Upper lobe of left lung (tissue), 6 donors: ENCODE data around the gene IL4R. TPM values are rescaled to one million over a fixed set of nuclear protein-coding genes. Genes with fewer than 3 reads are reported as not detected.

Experiments
- ATAC-seq, 2 donors: fragments of 200-7000 bp; cut with Tn5 transposase; one replicate each; pipeline ENCODE4 v1.9.1; 2022; ENCODE audit warnings: mild to moderate bottlenecking in 2 of 2, moderate library complexity in 2 of 2; ENCODE audit not compliant: low FRiP score in 2 of 2
- DNase-seq, 2 donors: peaks; one replicate each; pipeline ENCODE4 v3.0.0-alpha.2; 2019 to 2020
- H3K27ac ChIP-seq, 4 donors: fragments of 200-600 bp; sonication (generic); one replicate each; pipeline ENCODE4 v1.5.1; 2016 to 2019
- H3K27me3 ChIP-seq, 4 donors: fragments of 200-600 bp; sonication (generic); one replicate each; pipeline ENCODE4 v1.5.1; 2017 to 2019
- H3K36me3 ChIP-seq, 4 donors: fragments of 200-600 bp; sonication (generic); one replicate each; pipeline ENCODE4 v1.5.1; 2016 to 2019
- H3K4me1 ChIP-seq, 4 donors: fragments of 200-600 bp; sonication (generic); one replicate each; pipeline ENCODE4 v1.5.1; 2018 to 2019
- H3K4me3 ChIP-seq, 4 donors: fragments of 200-600 bp; sonication (generic); one replicate each; pipeline ENCODE4 v1.5.1; 2017 to 2019; ENCODE audit warnings: mild to moderate bottlenecking in 2 of 4, moderate library complexity in 1 of 4
- H3K9me3 ChIP-seq, 4 donors: fragments of 200-600 bp; sonication (generic); one replicate each; pipeline ENCODE4 v1.5.1; 2018 to 2019
- EP300 ChIP-seq, 4 donors: sonication (generic); formaldehyde crosslinking; IDR thresholded peaks; one replicate each; pipeline ENCODE4 v1.5.1; 2017; ENCODE audit warnings: antibody characterized with exemption in 4 of 4, control low read depth in 2 of 4
- POLR2A ChIP-seq, 4 donors: fragments of 450-650 bp; IDR thresholded peaks; one replicate each; pipeline ENCODE4 v1.5.1; 2016 to 2017; ENCODE audit warnings: antibody characterized with exemption in 4 of 4, mild to moderate bottlenecking in 2 of 4
- POLR2AphosphoS5 ChIP-seq, 2 donors: sonication (generic); formaldehyde crosslinking; IDR thresholded peaks; one replicate each; pipeline ENCODE4 v1.5.1; 2017; ENCODE audit warnings: antibody characterized with exemption in 2 of 2
- WGBS, 2 donors: methylation state at CpG; one replicate each; pipeline ENCODE4 v1.1.5; 2017 to 2018; 5-methylcytosine and 5-hydroxymethylcytosine counted together
- total RNA-seq, 6 donors: library from RNA; depleted of rRNA in 4 of 6; stranded (reverse); fragments of >200 nt in 4 of 6; gene quantifications; one replicate each; pipeline versions ENCODE4 v1.1.0 to v1.2.1, GENCODE V29; 2016 to 2021
- TF ChIP-seq, protein P1 (sequence below), 6 experiments: fragments of 450-650 bp in 4 of 6; fragments of 200-600 bp in 2 of 6; sonication (generic) in 2 of 6; IDR thresholded peaks; one replicate each; pipeline ENCODE4 v1.5.1; 2016 to 2019; ENCODE audit warnings: antibody characterized with exemption in 6 of 6
- donor health status: DM: no; HTN: no; CAD: no; lungs with moderate emphysema.
- donor health status: DM: no; HTN: yes; CAD: no; lungs with severe emphysema.

IL4R gene
- total RNA-seq, 6 donors from 2014 or later: 87.0 to 202 (median 153) TPM

DNA sequence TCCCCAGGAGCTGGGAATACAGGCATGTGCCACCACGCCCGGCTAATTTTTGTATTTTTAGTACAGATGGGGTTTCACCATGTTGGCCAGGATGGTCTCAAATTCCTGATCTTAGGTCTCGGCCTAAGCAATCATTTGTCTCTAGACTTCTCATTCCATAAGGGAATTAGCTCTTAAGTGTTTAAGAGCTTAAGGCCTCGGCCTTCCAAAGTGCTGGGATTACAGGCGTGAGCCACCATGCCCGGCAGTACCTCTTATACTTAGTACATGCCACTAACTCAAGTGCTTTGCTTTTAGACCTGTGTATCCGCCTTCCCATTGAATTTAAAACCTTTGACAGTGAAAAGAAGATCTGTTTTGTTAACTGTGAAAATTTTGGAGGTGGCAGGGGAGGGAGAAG, 71.6 kb downstream of the IL4R start:
- TF ChIP-seq, protein P1, sequence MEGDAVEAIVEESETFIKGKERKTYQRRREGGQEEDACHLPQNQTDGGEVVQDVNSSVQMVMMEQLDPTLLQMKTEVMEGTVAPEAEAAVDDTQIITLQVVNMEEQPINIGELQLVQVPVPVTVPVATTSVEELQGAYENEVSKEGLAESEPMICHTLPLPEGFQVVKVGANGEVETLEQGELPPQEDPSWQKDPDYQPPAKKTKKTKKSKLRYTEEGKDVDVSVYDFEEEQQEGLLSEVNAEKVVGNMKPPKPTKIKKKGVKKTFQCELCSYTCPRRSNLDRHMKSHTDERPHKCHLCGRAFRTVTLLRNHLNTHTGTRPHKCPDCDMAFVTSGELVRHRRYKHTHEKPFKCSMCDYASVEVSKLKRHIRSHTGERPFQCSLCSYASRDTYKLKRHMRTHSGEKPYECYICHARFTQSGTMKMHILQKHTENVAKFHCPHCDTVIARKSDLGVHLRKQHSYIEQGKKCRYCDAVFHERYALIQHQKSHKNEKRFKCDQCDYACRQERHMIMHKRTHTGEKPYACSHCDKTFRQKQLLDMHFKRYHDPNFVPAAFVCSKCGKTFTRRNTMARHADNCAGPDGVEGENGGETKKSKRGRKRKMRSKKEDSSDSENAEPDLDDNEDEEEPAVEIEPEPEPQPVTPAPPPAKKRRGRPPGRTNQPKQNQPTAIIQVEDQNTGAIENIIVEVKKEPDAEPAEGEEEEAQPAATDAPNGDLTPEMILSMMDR (IDR thresholded peaks at IDR 0.05): no peak
- TF ChIP-seq EP300 (IDR thresholded peaks at IDR 0.05) (no peak), POLR2A (IDR thresholded peaks at IDR 0.05) (no peak), POLR2AphosphoS5 (IDR thresholded peaks at IDR 0.05) (no peak)
- peaks cover 0 to 6% (median 0%) of the 10 kb centered on the region in 4 donors for H3K9me3 ChIP-seq
- H3K4me3 ChIP-seq: no peak overlapping the region
- WGBS, 2 donors: 86 to 94% methylated on average over 7 of the region's 7 CpGs
- no peaks in the 10 kb centered on the region for H3K4me1 ChIP-seq
- DNase-seq: no peak
- H3K27ac ChIP-seq: no peak overlapping the region
- ATAC-seq: no peak
- no peaks in the 10 kb centered on the region for H3K27me3 ChIP-seq
- H3K36me3 ChIP-seq: no peaks in the 10 kb centered on the region

DNA sequence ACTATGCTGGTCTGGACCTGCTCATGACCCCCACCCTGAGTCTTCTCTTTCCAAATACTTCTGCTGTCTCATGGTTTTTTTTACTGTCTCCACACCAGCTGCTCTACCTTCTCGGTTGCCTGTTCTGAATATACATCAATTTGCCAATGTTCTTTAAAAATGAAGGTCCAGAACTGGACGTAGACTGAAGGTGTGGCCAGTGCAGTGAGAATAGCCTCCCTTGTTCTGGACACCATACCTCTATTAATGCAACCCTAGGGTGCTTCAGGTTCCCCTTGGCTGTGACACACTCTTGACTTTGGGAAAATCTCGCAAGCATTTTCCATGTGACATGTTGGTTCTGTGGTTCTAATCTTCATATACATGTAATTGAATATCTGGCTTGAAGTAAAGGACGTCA, 72.9 kb downstream of the IL4R start:
- no peaks in the 10 kb centered on the region for H3K4me1 ChIP-seq
- H3K4me3 ChIP-seq: no peak overlapping the region
- 81 to 83% methylated on average over 4 of the region's 4 CpGs for WGBS, 2 donors
- H3K36me3 ChIP-seq: no peaks in the 10 kb centered on the region
- H3K27ac ChIP-seq: no peak overlapping the region
- no peaks in the 10 kb centered on the region for H3K27me3 ChIP-seq
- H3K9me3 ChIP-seq: peaks cover 0 to 6% (median 0%) of the 10 kb centered on the region in 4 donors
- TF ChIP-seq POLR2A (IDR thresholded peaks at IDR 0.05) (no peak), EP300 (IDR thresholded peaks at IDR 0.05) (no peak)
- no peak for ATAC-seq
- DNase-seq: no peak

GRCh38 chr16:27387724-27388123, 74.0 kb downstream of the IL4R start:
- H3K4me3 ChIP-seq: no peak overlapping the region
- ATAC-seq: no peak
- no peaks in the 10 kb centered on the region for H3K4me1 ChIP-seq
- TF ChIP-seq EP300 (IDR thresholded peaks at IDR 0.05) (no peak), POLR2AphosphoS5 (IDR thresholded peaks at IDR 0.05) (no peak), POLR2A (IDR thresholded peaks at IDR 0.05) (no peak)
- TF ChIP-seq, protein P1 (IDR thresholded peaks at IDR 0.05): no peak
- no peak for DNase-seq
- peaks cover 2 to 8% (median 5%) of the 10 kb centered on the region in 4 donors for H3K9me3 ChIP-seq
- WGBS, 2 donors: 89 to 96% methylated on average over 1 of the region's 1 CpG
- H3K27ac ChIP-seq: no peak overlapping the region
- no peaks in the 10 kb centered on the region for H3K27me3 ChIP-seq
- no peaks in the 10 kb centered on the region for H3K36me3 ChIP-seq

DNA sequence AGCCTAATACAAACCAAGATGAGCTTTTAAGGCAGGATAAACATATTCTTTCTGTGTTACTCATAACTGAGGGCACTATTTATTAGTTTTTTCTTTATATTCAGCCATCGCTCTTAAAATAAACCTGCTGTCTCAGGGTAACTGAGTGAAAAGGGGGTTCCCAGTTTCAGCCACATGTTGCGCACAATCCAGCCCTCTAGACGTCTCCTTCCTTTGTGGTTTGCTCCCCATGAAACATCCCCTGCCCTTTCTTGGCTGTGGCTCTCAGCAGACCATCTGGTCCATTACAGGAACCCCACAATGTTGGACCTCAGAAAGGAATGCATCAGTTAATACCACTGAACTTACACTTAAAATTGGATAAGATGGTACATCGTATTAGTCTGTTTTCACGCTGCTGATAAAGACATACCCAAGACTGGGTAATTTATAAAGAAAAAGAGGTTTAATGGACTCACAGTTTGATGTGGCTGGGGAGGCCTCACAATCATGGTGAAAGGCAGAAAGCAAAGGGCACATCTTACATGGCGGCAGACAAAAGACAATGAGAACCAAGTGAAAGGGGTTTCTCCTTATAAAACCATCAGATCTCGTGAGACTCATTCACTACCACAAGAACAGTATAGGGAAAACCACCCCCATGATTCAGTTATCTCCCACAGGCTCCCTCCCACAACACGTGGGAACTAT, 75.6 kb downstream of the IL4R start:
- no peaks in the 10 kb centered on the region for H3K4me1 ChIP-seq
- TF ChIP-seq POLR2A (IDR thresholded peaks at IDR 0.05): no peak
- TF ChIP-seq POLR2AphosphoS5 (IDR thresholded peaks at IDR 0.05): no peak
- TF ChIP-seq EP300 (IDR thresholded peaks at IDR 0.05): no peak
- TF ChIP-seq, protein P1 (IDR thresholded peaks at IDR 0.05): no peak
- WGBS, 2 donors: 83 to 85% methylated on average over 8 of the region's 8 CpGs
- H3K9me3 ChIP-seq: peaks cover 3 to 9% (median 7%) of the 10 kb centered on the region in 4 donors
- no peak overlapping the region for H3K27ac ChIP-seq
- no peak overlapping the region for H3K4me3 ChIP-seq
- ATAC-seq (no peak), DNase-seq (no peak)
- H3K27me3 ChIP-seq: no peaks in the 10 kb centered on the region
- H3K36me3 ChIP-seq: no peaks in the 10 kb centered on the region

DNA sequence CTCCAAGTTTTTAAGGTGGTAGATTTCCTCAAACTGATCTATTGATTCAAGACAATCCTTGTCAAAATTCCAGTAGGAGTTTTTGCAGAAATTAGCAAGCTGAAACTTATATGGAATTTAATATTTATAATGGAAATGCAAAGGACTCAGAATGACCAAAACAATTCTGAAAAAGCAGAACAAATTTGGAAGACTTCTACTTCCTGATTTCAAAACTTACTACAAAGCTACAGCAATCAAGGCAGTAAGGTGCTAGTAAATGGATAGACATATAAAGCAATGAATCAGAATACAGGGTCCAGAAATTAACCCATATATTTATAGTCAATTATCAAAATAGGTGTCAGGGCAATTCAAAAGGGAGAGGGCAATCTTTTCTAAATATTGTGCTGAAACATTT, 76.4 kb downstream of the IL4R start:
- no peak overlapping the region for H3K4me3 ChIP-seq
- TF ChIP-seq POLR2A (IDR thresholded peaks at IDR 0.05): no peak
- TF ChIP-seq, protein P1 (IDR thresholded peaks at IDR 0.05): no peak
- no peak for TF ChIP-seq POLR2AphosphoS5 (IDR thresholded peaks at IDR 0.05)
- TF ChIP-seq EP300 (IDR thresholded peaks at IDR 0.05): no peak
- H3K36me3 ChIP-seq: no peaks in the 10 kb centered on the region
- ATAC-seq: no peak
- no peak for DNase-seq
- no peak overlapping the region for H3K27ac ChIP-seq
- no peaks in the 10 kb centered on the region for H3K4me1 ChIP-seq
- peaks cover 3 to 11% (median 8%) of the 10 kb centered on the region in 4 donors for H3K9me3 ChIP-seq
- no peaks in the 10 kb centered on the region for H3K27me3 ChIP-seq
